Liver (tissue), 9 donors: ENCODE measurements around the gene SCAMP1. TPM values are rescaled to one million over a fixed set of nuclear protein-coding genes. Genes with fewer than 3 reads are reported as not detected.

Source experiments
- DNase-seq: peaks from one replicate; pipeline ENCODE4 v3.0.0-alpha.2; 2017; ENCODE audit warnings: low spot score
- H3K27ac ChIP-seq, 2 donors: one replicate each; pipeline ENCODE4 v1.7.0; 2013; ENCODE audit warnings: inconsistent platforms in 2 of 2, low read length in 2 of 2, control low read depth in 1 of 2, low read depth in 1 of 2, mild to moderate bottlenecking in 1 of 2
- H3K27me3 ChIP-seq, 4 donors: one replicate each; pipeline versions ENCODE4 v1.6.1 to v1.7.0; 2013; ENCODE audit warnings: low read length in 3 of 4, inconsistent platforms in 1 of 4, mild to moderate bottlenecking in 1 of 4, moderate library complexity in 1 of 4; ENCODE audit not compliant: control insufficient read depth in 4 of 4, insufficient read depth in 4 of 4
- H3K36me3 ChIP-seq, 4 donors: one replicate each; pipeline versions ENCODE4 v1.6.1 to v1.7.0; 2013; ENCODE audit warnings: low read length in 3 of 4, mild to moderate bottlenecking in 3 of 4, low read depth in 1 of 4, moderate library complexity in 1 of 4; ENCODE audit not compliant: control insufficient read depth in 4 of 4, insufficient read depth in 3 of 4
- H3K4me1 ChIP-seq, 4 donors: one replicate each; pipeline versions ENCODE4 v1.6.1 to v1.7.0; 2013; ENCODE audit warnings: low read length in 3 of 4, mild to moderate bottlenecking in 3 of 4, moderate library complexity in 1 of 4; ENCODE audit not compliant: control insufficient read depth in 4 of 4, insufficient read depth in 4 of 4
- H3K4me3 ChIP-seq, 3 donors: one replicate each; pipeline versions ENCODE4 v1.6.1 to v1.7.0; 2013; ENCODE audit warnings: low read length in 3 of 3, control low read depth in 1 of 3, low read depth in 1 of 3, mild to moderate bottlenecking in 1 of 3
- H3K9ac ChIP-seq, 2 donors: one replicate each; pipeline ENCODE4 v1.7.0; 2013; ENCODE audit warnings: low read length in 2 of 2, mild to moderate bottlenecking in 2 of 2, moderate library complexity in 2 of 2, control low read depth in 1 of 2, low read depth in 1 of 2
- H3K9me3 ChIP-seq, 4 donors: one replicate each; pipeline versions ENCODE4 v1.6.1 to v1.7.0; 2013; ENCODE audit warnings: low read length in 3 of 4; ENCODE audit not compliant: control insufficient read depth in 4 of 4
- EGR1 ChIP-seq, 2 donors: IDR thresholded peaks; 2 replicates each; pipeline ENCODE4 v1.6.1; 2016 to 2018; ENCODE audit warnings: antibody characterized with exemption in 2 of 2, low read depth in 2 of 2
- FOXA1 ChIP-seq: IDR thresholded peaks from 2 replicates; pipeline ENCODE4 v1.6.1; 2016; ENCODE audit warnings: antibody characterized with exemption
- FOXA2 ChIP-seq: IDR thresholded peaks from 2 replicates; pipeline ENCODE4 v1.6.1; 2016; ENCODE audit warnings: antibody characterized with exemption
- GABPA ChIP-seq, 2 donors: IDR thresholded peaks in 1 of 2; conservative IDR thresholded peaks in 1 of 2; 2 replicates each; pipeline ENCODE4 v1.6.1; 2016; ENCODE audit warnings: antibody characterized with exemption in 2 of 2, mild to moderate bottlenecking in 1 of 2, moderate library complexity in 1 of 2
- HNF4A ChIP-seq, 2 donors: conservative IDR thresholded peaks; 2 replicates each; pipeline ENCODE4 v1.6.1; 2016; ENCODE audit warnings: antibody characterized with exemption in 2 of 2, mild to moderate bottlenecking in 2 of 2
- HNF4G ChIP-seq: IDR thresholded peaks from 2 replicates; pipeline ENCODE4 v1.6.1; 2016; ENCODE audit warnings: antibody characterized with exemption
- JUND ChIP-seq, 2 donors: IDR thresholded peaks; 2 replicates each; pipeline ENCODE4 v1.6.1; 2016; ENCODE audit warnings: antibody characterized with exemption in 2 of 2
- NR2F2 ChIP-seq: IDR thresholded peaks from 2 replicates; pipeline ENCODE4 v1.6.1; 2016; ENCODE audit warnings: antibody characterized with exemption
- RAD21 ChIP-seq, 2 donors: IDR thresholded peaks; 2 replicates each; pipeline ENCODE4 v1.6.1; 2016; ENCODE audit warnings: antibody characterized with exemption in 2 of 2, mild to moderate bottlenecking in 2 of 2
- RXRA ChIP-seq, 2 donors: IDR thresholded peaks; 2 replicates each; pipeline ENCODE4 v1.6.1; 2017 to 2018; ENCODE audit warnings: antibody characterized with exemption in 2 of 2, mild to moderate bottlenecking in 1 of 2
- TAF1 ChIP-seq: conservative IDR thresholded peaks from 2 replicates; pipeline ENCODE4 v1.6.1; 2016; ENCODE audit warnings: antibody characterized with exemption, mild to moderate bottlenecking
- YY1 ChIP-seq: IDR thresholded peaks from 2 replicates; pipeline ENCODE4 v1.6.1; 2016; ENCODE audit warnings: antibody characterized with exemption, mild to moderate bottlenecking
- WGBS: extraction: QIAGEN DNeasy Blood & Tissue Kit; methylation state at CpG from one replicate; pipeline ENCODE4 v1.1.7; 2013; 5-methylcytosine and 5-hydroxymethylcytosine counted together
- polyA plus RNA-seq, 2 donors: library from polyadenylated mRNA; stranded (reverse) in 1 of 2; unstranded in 1 of 2; fragments of 200-250 nt in 1 of 2; fragments of >200 nt in 1 of 2; fragmentation: Nextera tagmentation in 1 of 2; extraction: Ambion mirVana in 1 of 2; gene quantifications; one replicate each; pipeline versions ENCODE4 v1.2.1 to v1.2.3, GENCODE V29; 2013 to 2015
- total RNA-seq, 2 donors: library from RNA; depleted of rRNA; stranded (reverse); fragments of >200 nt; gene quantifications; one replicate each; pipeline ENCODE4 v1.2.3, GENCODE V29; 2014
- TF ChIP-seq, protein P1 (sequence below): IDR thresholded peaks from 2 replicates; pipeline ENCODE4 v1.6.1; 2016; ENCODE audit warnings: antibody characterized with exemption
- TF ChIP-seq, protein P2 (sequence below): IDR thresholded peaks from 2 replicates; pipeline ENCODE4 v1.6.1; 2016; ENCODE audit warnings: antibody characterized with exemption
- TF ChIP-seq, protein P3 (sequence below): IDR thresholded peaks from 2 replicates; pipeline ENCODE4 v1.6.1; 2016; ENCODE audit warnings: antibody characterized with exemption, mild to moderate bottlenecking
- TF ChIP-seq, protein P4 (sequence below): IDR thresholded peaks from 2 replicates; pipeline ENCODE4 v1.6.1; 2016; ENCODE audit warnings: antibody characterized with exemption
- donor health status: healthy.
- donor health status: healthy.
- donor health status: healthy.
- donor health status: healthy.
- donor health status: healthy.

SCAMP1 gene
- total and polyA plus RNA-seq, 4 donors = 5.9 to 15.0 (median 9.0) TPM

DNA sequence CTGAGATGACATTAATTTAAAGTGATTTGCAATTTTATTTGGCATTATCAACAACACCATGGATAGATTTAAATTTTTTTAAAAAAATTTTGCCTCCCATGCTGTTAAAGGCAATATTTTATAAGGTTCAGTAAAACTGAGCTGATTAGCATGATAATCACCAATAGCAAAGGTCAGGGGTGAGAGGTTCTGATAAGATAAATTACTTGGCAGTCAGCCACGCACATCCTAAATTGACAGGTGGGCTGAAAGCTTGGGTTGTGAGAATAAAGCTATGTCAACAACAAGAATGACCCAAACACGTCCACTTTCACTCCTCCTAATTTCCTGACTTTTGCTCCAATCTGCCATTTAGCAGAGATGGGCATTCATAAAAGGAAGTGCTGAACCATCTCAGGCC, 161.0 kb downstream of the SCAMP1 start:
- no peaks in the 10 kb centered on the region for H3K9me3 ChIP-seq
- H3K4me3 ChIP-seq = no peak overlapping the region
- 56% methylated on average over 2 of the region's 2 CpGs for WGBS
- no peak overlapping the region for H3K27ac ChIP-seq
- H3K36me3 ChIP-seq = no peaks in the 10 kb centered on the region
- TF ChIP-seq, protein P1, sequence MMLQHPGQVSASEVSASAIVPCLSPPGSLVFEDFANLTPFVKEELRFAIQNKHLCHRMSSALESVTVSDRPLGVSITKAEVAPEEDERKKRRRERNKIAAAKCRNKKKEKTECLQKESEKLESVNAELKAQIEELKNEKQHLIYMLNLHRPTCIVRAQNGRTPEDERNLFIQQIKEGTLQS = no peak
- TF ChIP-seq, protein P2, sequence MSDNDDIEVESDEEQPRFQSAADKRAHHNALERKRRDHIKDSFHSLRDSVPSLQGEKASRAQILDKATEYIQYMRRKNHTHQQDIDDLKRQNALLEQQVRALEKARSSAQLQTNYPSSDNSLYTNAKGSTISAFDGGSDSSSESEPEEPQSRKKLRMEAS = no peak
- TF ChIP-seq HNF4G (no peak), RXRA (IDR thresholded peaks at IDR 0.05) (no peak), HNF4A (conservative IDR thresholded peaks at IDR 0.05) (no peak), YY1 (no peak), JUND (IDR thresholded peaks at IDR 0.05) (no peak), FOXA2 (no peak), NR2F2 (no peak), EGR1 (IDR thresholded peaks at IDR 0.05; ENCODE audit: low read depth in 2 of 2) (no peak), TAF1 (no peak)
- TF ChIP-seq, protein P3, sequence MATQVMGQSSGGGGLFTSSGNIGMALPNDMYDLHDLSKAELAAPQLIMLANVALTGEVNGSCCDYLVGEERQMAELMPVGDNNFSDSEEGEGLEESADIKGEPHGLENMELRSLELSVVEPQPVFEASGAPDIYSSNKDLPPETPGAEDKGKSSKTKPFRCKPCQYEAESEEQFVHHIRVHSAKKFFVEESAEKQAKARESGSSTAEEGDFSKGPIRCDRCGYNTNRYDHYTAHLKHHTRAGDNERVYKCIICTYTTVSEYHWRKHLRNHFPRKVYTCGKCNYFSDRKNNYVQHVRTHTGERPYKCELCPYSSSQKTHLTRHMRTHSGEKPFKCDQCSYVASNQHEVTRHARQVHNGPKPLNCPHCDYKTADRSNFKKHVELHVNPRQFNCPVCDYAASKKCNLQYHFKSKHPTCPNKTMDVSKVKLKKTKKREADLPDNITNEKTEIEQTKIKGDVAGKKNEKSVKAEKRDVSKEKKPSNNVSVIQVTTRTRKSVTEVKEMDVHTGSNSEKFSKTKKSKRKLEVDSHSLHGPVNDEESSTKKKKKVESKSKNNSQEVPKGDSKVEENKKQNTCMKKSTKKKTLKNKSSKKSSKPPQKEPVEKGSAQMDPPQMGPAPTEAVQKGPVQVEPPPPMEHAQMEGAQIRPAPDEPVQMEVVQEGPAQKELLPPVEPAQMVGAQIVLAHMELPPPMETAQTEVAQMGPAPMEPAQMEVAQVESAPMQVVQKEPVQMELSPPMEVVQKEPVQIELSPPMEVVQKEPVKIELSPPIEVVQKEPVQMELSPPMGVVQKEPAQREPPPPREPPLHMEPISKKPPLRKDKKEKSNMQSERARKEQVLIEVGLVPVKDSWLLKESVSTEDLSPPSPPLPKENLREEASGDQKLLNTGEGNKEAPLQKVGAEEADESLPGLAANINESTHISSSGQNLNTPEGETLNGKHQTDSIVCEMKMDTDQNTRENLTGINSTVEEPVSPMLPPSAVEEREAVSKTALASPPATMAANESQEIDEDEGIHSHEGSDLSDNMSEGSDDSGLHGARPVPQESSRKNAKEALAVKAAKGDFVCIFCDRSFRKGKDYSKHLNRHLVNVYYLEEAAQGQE = no peak
- DNase-seq = no peak
- no peak overlapping the region for H3K9ac ChIP-seq
- no peaks in the 10 kb centered on the region for H3K4me1 ChIP-seq
- no peaks in the 10 kb centered on the region for H3K27me3 ChIP-seq

DNA sequence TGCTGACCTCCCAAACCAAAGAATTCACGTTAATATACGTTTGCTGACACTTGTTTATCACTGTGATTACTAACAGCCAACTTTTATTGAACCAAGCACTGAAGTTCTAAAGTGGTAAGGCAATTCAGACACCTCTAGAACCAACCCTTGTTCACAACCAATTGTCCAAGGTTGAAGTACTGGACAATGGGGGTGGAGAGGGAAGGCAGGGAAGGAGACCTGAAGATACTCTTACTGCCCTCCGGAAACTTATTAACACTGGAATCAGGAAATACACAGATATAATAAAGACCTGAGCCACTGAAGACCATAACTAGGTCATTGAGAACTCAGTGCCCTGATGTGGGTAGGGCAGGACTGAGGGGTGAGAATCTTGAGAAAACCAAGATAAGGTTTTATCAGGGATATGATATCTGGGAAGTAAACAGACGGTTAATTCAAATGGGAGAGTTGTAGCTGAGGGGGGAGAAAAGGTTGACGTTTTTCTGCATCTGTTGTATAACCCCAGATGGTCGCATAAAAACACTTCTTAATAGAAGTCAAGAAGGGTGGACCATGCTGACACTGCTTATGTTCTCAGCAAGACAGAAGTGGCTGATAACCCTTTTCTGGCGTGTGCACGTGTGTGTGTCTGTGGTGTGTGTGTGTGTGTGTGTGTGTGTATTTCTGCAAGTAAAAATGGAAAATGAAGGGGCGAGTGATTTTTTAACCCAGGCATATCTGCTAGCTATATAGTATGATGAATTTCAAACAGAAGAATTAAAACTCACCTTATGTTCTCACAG, 162.3 kb downstream of the SCAMP1 start:
- no peak for DNase-seq
- Histone ChIP-seq H3K4me1 (no peaks in the 10 kb centered on the region), H3K4me3 (no peak overlapping the region), H3K9ac (no peak overlapping the region), H3K36me3 (no peaks in the 10 kb centered on the region), H3K27me3 (no peaks in the 10 kb centered on the region), H3K27ac (no peak overlapping the region), H3K9me3 (no peaks in the 10 kb centered on the region)
- WGBS = 81% methylated on average over 9 of the region's 9 CpGs
- TF ChIP-seq RXRA (IDR thresholded peaks at IDR 0.05) (no peak), JUND (IDR thresholded peaks at IDR 0.05) (no peak), GABPA (IDR thresholded peaks at IDR 0.05 in 1 of 2, conservative IDR thresholded peaks at IDR 0.05 in 1 of 2) (no peak), FOXA1 (no peak), YY1 (no peak), RAD21 (IDR thresholded peaks at IDR 0.05) (no peak), EGR1 (IDR thresholded peaks at IDR 0.05; ENCODE audit: low read depth in 2 of 2) (no peak)
- TF ChIP-seq, protein P4, sequence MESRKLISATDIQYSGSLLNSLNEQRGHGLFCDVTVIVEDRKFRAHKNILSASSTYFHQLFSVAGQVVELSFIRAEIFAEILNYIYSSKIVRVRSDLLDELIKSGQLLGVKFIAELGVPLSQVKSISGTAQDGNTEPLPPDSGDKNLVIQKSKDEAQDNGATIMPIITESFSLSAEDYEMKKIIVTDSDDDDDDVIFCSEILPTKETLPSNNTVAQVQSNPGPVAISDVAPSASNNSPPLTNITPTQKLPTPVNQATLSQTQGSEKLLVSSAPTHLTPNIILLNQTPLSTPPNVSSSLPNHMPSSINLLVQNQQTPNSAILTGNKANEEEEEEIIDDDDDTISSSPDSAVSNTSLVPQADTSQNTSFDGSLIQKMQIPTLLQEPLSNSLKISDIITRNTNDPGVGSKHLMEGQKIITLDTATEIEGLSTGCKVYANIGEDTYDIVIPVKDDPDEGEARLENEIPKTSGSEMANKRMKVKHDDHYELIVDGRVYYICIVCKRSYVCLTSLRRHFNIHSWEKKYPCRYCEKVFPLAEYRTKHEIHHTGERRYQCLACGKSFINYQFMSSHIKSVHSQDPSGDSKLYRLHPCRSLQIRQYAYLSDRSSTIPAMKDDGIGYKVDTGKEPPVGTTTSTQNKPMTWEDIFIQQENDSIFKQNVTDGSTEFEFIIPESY = no peak
- TF ChIP-seq, protein P2 = no peak
